HG03135 (cell line): ENCODE data around the gene WDR86.
A peak's percentile ranks its signal among the peaks of the same experiment; 100 is the strongest.

Source experiments
- ATAC-seq: cut with Tn5 transposase; IDR thresholded peaks from one replicate; pipeline ENCODE4 v1.9.1; 2021; ENCODE audit warnings: mild to moderate bottlenecking, moderate library complexity; ENCODE audit not compliant: unreplicated experiment

WDR86 gene

GRCh38 chr7:151363182-151363581 lies 46.7 kb downstream of the WDR86 start:
- ATAC-seq, result no peak

- ATAC-seq, result no peak
These were observed 48.5 kb downstream of the WDR86 start for GRCh38 chr7:151361193-151361959.

- peak; percentile 10 for ATAC-seq
These were observed 57.3 kb downstream of the WDR86 start for GRCh38 chr7:151352512-151352911.

GRCh38 chr7:151351967-151352366 lies 57.9 kb downstream of the WDR86 start:
- peak; percentile 52 for ATAC-seq

- ATAC-seq, result no peak
These were observed 58.8 kb downstream of the WDR86 start for GRCh38 chr7:151351027-151351426.

GRCh38 chr7:151349507-151349853 lies 60.4 kb downstream of the WDR86 start:
- ATAC-seq, result peak; percentile 46

GRCh38 chr7:151348970-151349369 lies 60.9 kb downstream of the WDR86 start:
- ATAC-seq, result no peak

- no peak for ATAC-seq
These were observed 62.6 kb downstream of the WDR86 start for GRCh38 chr7:151347200-151347599.

- ATAC-seq, result no peak
These were observed 63.4 kb downstream of the WDR86 start for GRCh38 chr7:151346470-151346769.

- no peak for ATAC-seq
These were observed 64.0 kb downstream of the WDR86 start for GRCh38 chr7:151345576-151346469.

- ATAC-seq, result no peak
These were observed 66.3 kb downstream of the WDR86 start for GRCh38 chr7:151343516-151343915.

GRCh38 chr7:151342811-151343210 lies 67.0 kb downstream of the WDR86 start:
- ATAC-seq, result no peak

- ATAC-seq, result peak; percentile 58
These were observed 67.7 kb downstream of the WDR86 start for GRCh38 chr7:151342102-151342646.

- ATAC-seq, result peak; percentile 57
These were observed 68.3 kb downstream of the WDR86 start, which contains the start of gene NUB1 for GRCh38 chr7:151341357-151342101. Gene NUB1, plus strand, starts transcription at chr7:151341812. Its CDS starts 3,538 bp downstream, at chr7:151345350.

GRCh38 chr7:151340794-151341356 lies 69.0 kb downstream of the WDR86 start:
- no peak for ATAC-seq

- peak; percentile 53 for ATAC-seq
These were observed 70.0 kb downstream of the WDR86 start for GRCh38 chr7:151339651-151340382.

GRCh38 chr7:151338809-151339208 lies 71.0 kb downstream of the WDR86 start:
- no peak for ATAC-seq

GRCh38 chr7:151337346-151337745 lies 72.5 kb downstream of the WDR86 start:
- ATAC-seq, result no peak

GRCh38 chr7:151336027-151336708 lies 73.7 kb downstream of the WDR86 start:
- no peak for ATAC-seq

- ATAC-seq, result no peak
These were observed 75.2 kb downstream of the WDR86 start for GRCh38 chr7:151334628-151335027.
